Fibroblast of the aortic adventitia (primary cell): ENCODE results near the gene FBF1. TPM values are rescaled to one million over a fixed set of nuclear protein-coding genes. Genes with fewer than 3 reads are reported as not detected.

Experiments used
- DNase-seq: peaks from one replicate; pipeline ENCODE4 v3.0.0-alpha.2; 2010; ENCODE audit warnings: low read depth
- H3K4me3 ChIP-seq: 2 replicates; pipeline ENCODE4 v1.5.1; 2011; ENCODE audit warnings: low read depth, mild to moderate bottlenecking, control low read depth, low read length, moderate library complexity
- CTCF ChIP-seq: IDR thresholded peaks from 2 replicates; pipeline ENCODE4 v1.5.1; 2011; ENCODE audit warnings: mild to moderate bottlenecking, low read length, control low read depth, inconsistent platforms; ENCODE audit not compliant: insufficient read depth
- total RNA-seq: library from RNA; depleted of rRNA; stranded (reverse); fragments of >200 nt; gene quantifications from 2 replicates; pipeline ENCODE4 v1.2.3, GENCODE V29; 2012; ENCODE audit warnings: low replicate concordance

FBF1 gene
- total RNA-seq, 1 donor = 14.1 TPM

GRCh38 chr17:75965468-75965867 is 24.6 kb upstream of the FBF1 start:
- DNase-seq = no peak
- TF ChIP-seq CTCF = no peak
- no peak overlapping the region for H3K4me3 ChIP-seq

- TF ChIP-seq CTCF = no peak
- no peak overlapping the region for H3K4me3 ChIP-seq
- DNase-seq = no peak
These were observed 19.1 kb upstream of the FBF1 start for GRCh38 chr17:75959839-75960511.

GRCh38 chr17:75959051-75959838 is 18.4 kb upstream of the FBF1 start:
- no peak for TF ChIP-seq CTCF
- H3K4me3 ChIP-seq = no peak overlapping the region
- no peak for DNase-seq

- TF ChIP-seq CTCF = no peak
- H3K4me3 ChIP-seq = no peak overlapping the region
- DNase-seq = peak; percentile 34
These were observed 10.2 kb upstream of the FBF1 start for GRCh38 chr17:75950855-75951554.

GRCh38 chr17:75950421-75950820 is 9.6 kb upstream of the FBF1 start:
- H3K4me3 ChIP-seq = no peak overlapping the region
- TF ChIP-seq CTCF = no peak
- no peak for DNase-seq

- no peak for TF ChIP-seq CTCF
- DNase-seq = no peak
- no peak overlapping the region for H3K4me3 ChIP-seq
These were observed 4.4 kb upstream of the FBF1 start for GRCh38 chr17:75945211-75945610.
